Lung (tissue), 12 donors: ENCODE data around the gene C8G. TPM values are rescaled to one million over a fixed set of nuclear protein-coding genes. Genes with fewer than 3 reads are reported as not detected.
A peak's percentile ranks its signal among the peaks of the same experiment; 100 is the strongest.

Experiments
- ATAC-seq: fragments of 200-7000 bp; cut with Tn5 transposase; one replicate; pipeline ENCODE4 v1.9.1; 2020; ENCODE audit warnings: moderate number of reproducible peaks; ENCODE audit not compliant: insufficient read depth, low FRiP score
- DNase-seq, 3 donors: peaks; one replicate each; pipeline ENCODE4 v3.0.0-alpha.2; 2013 to 2017
- H3K27ac ChIP-seq, 2 donors: one replicate each; pipeline ENCODE4 v1.5.1; 2013; ENCODE audit warnings: mild to moderate bottlenecking in 2 of 2, moderate library complexity in 2 of 2, control low read depth in 1 of 2, inconsistent platforms in 1 of 2, low read depth in 1 of 2, low read length in 1 of 2
- H3K27me3 ChIP-seq, 3 donors: one replicate each; pipeline ENCODE4 v1.5.1; 2013; ENCODE audit warnings: low read length in 2 of 3; ENCODE audit not compliant: control insufficient read depth in 3 of 3, insufficient read depth in 3 of 3
- H3K36me3 ChIP-seq, 4 donors: one replicate each; pipeline ENCODE4 v1.5.1; 2013; ENCODE audit warnings: low read length in 4 of 4, mild to moderate bottlenecking in 1 of 4, moderate library complexity in 1 of 4; ENCODE audit not compliant: control insufficient read depth in 4 of 4, insufficient read depth in 4 of 4
- H3K4me1 ChIP-seq, 5 donors: one replicate each; pipeline ENCODE4 v1.5.1; 2013; ENCODE audit warnings: low read length in 5 of 5, mild to moderate bottlenecking in 2 of 5, moderate library complexity in 1 of 5; ENCODE audit not compliant: control insufficient read depth in 5 of 5, insufficient read depth in 5 of 5
- H3K4me3 ChIP-seq: one replicate; pipeline ENCODE4 v1.5.1; 2013; ENCODE audit warnings: mild to moderate bottlenecking, control low read depth, moderate library complexity
- H3K9ac ChIP-seq, 2 donors: one replicate each; pipeline ENCODE4 v1.5.1; 2013; ENCODE audit warnings: low read length in 2 of 2, control low read depth in 1 of 2; ENCODE audit not compliant: insufficient read depth in 1 of 2
- H3K9me3 ChIP-seq, 4 donors: one replicate each; pipeline ENCODE4 v1.5.1; 2013; ENCODE audit warnings: low read length in 3 of 4, mild to moderate bottlenecking in 1 of 4, moderate library complexity in 1 of 4; ENCODE audit not compliant: control insufficient read depth in 4 of 4, insufficient read depth in 3 of 4
- WGBS, 2 donors: extraction: QIAGEN DNeasy Blood & Tissue Kit; methylation state at CpG; one replicate each; pipeline ENCODE4 v1.1.7; 2013; 5-methylcytosine and 5-hydroxymethylcytosine counted together
- polyA plus RNA-seq, 2 donors: library from polyadenylated mRNA; stranded (reverse); fragments of 200-250 nt; gene quantifications; one replicate each; pipeline ENCODE4 v1.2.1, GENCODE V29; 2013
- total RNA-seq, 2 donors: library from RNA; depleted of rRNA in 1 of 2; stranded (reverse); fragments of >200 nt in 1 of 2; gene quantifications; one replicate each; pipeline ENCODE4 v1.2.1, GENCODE V29; 2014 to 2021
- TF ChIP-seq, protein P1 (sequence below): IDR thresholded peaks from 2 replicates; pipeline ENCODE4 v1.5.1; 2012; ENCODE audit warnings: mild to moderate bottlenecking; ENCODE audit errors: control extremely low read depth, extremely low read depth
- donor health status: control.
- donor health status: control.
- donor health status: Bipolar disorder and iron deficiency.
- donor health status: healthy.
- donor health status: DM: yes; HTN: yes; CAD: no.

C8G gene
- total and polyA plus RNA-seq, 4 donors, result 0.90 to 2.1 (median 1.4) TPM; not detected in 1

DNA sequence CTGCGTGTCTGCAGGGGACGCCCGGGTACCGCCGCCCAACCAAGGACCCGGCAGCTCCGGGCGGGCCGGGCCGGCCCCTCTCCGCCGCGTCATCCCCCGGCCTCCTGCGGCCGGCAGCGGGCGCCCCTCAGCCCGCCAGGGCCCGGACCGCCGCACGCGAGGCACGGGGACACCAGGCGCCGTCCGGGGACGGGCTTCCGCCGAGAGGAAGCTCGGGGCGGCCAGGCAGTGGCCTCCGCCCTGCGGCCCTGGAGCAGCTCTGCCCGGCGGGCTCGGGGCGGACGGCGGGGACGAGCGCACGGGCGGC lies 878 bp upstream of the C8G start:
- ATAC-seq, result peak; percentile 8
- DNase-seq, result no peak
- Histone ChIP-seq H3K27ac (peak overlapping the region; percentile 84 to 97), H3K9ac (no peak overlapping the region), H3K4me3 (peak overlapping the region; percentile 86), H3K27me3 (no peaks in the 10 kb centered on the region), H3K36me3 (peaks cover 5 to 39% (median 20%) of the 10 kb centered on the region in 4 donors), H3K9me3 (peaks cover 0 to 2% (median 0%) of the 10 kb centered on the region in 4 donors), H3K4me1 (peaks cover 0 to 22% (median 10%) of the 10 kb centered on the region in 5 donors)
- TF ChIP-seq, protein P1, sequence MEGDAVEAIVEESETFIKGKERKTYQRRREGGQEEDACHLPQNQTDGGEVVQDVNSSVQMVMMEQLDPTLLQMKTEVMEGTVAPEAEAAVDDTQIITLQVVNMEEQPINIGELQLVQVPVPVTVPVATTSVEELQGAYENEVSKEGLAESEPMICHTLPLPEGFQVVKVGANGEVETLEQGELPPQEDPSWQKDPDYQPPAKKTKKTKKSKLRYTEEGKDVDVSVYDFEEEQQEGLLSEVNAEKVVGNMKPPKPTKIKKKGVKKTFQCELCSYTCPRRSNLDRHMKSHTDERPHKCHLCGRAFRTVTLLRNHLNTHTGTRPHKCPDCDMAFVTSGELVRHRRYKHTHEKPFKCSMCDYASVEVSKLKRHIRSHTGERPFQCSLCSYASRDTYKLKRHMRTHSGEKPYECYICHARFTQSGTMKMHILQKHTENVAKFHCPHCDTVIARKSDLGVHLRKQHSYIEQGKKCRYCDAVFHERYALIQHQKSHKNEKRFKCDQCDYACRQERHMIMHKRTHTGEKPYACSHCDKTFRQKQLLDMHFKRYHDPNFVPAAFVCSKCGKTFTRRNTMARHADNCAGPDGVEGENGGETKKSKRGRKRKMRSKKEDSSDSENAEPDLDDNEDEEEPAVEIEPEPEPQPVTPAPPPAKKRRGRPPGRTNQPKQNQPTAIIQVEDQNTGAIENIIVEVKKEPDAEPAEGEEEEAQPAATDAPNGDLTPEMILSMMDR, result no peak
- 0% methylated on average over 16 to 45 of the region's 45 CpGs for WGBS, 2 donors

- no peak overlapping the region for H3K4me3 ChIP-seq
- DNase-seq (no peak), ATAC-seq (no peak)
- no peaks in the 10 kb centered on the region for H3K27me3 ChIP-seq
- 84 to 90% methylated on average over 30 of the region's 30 CpGs for WGBS, 2 donors
- H3K9me3 ChIP-seq, result peaks cover 0 to 2% (median 0%) of the 10 kb centered on the region in 4 donors
- H3K27ac ChIP-seq, result no peak overlapping the region
- H3K36me3 ChIP-seq, result peaks cover 0 to 28% (median 14%) of the 10 kb centered on the region in 4 donors
- TF ChIP-seq, protein P1, result no peak
- H3K4me1 ChIP-seq, result peaks cover 0 to 26% (median 14%) of the 10 kb centered on the region in 5 donors
- H3K9ac ChIP-seq, result no peak overlapping the region
These were observed 537 bp downstream of the C8G start for GRCh38 chr9:136945333-136946227.

GRCh38 chr9:136946228-136947027 lies 1.4 kb downstream of the C8G start:
- DNase-seq (no peak), ATAC-seq (no peak)
- H3K36me3 ChIP-seq, result peaks cover 0 to 20% (median 10%) of the 10 kb centered on the region in 4 donors
- H3K27ac ChIP-seq, result no peak overlapping the region
- TF ChIP-seq, protein P1, result no peak
- no peaks in the 10 kb centered on the region for H3K27me3 ChIP-seq
- no peak overlapping the region for H3K9ac ChIP-seq
- no peak overlapping the region for H3K4me3 ChIP-seq
- peaks cover 0 to 2% (median 0%) of the 10 kb centered on the region in 4 donors for H3K9me3 ChIP-seq
- H3K4me1 ChIP-seq, result peaks cover 0 to 26% (median 14%) of the 10 kb centered on the region in 5 donors
- WGBS, 2 donors, result 80 to 87% methylated on average over 27 of the region's 27 CpGs
